Lung microvascular endothelial cell (primary cell): ENCODE data around the gene PLK5. TPM values are rescaled to one million over a fixed set of nuclear protein-coding genes. Genes with fewer than 3 reads are reported as not detected.

Experiments used
- DNase-seq, 2 donors: peaks; one replicate each; pipeline versions ENCODE4 v3.0.0 to v3.0.0-alpha.2; 2010; ENCODE audit warnings: low read depth in 2 of 2
- total RNA-seq: library from RNA; depleted of rRNA; stranded (reverse); fragments of >200 nt; gene quantifications from 2 replicates; pipeline ENCODE4 v1.2.1, GENCODE V29; 2014

PLK5 gene
- total RNA-seq, 1 donor from 2014 or later, result not detected

DNA sequence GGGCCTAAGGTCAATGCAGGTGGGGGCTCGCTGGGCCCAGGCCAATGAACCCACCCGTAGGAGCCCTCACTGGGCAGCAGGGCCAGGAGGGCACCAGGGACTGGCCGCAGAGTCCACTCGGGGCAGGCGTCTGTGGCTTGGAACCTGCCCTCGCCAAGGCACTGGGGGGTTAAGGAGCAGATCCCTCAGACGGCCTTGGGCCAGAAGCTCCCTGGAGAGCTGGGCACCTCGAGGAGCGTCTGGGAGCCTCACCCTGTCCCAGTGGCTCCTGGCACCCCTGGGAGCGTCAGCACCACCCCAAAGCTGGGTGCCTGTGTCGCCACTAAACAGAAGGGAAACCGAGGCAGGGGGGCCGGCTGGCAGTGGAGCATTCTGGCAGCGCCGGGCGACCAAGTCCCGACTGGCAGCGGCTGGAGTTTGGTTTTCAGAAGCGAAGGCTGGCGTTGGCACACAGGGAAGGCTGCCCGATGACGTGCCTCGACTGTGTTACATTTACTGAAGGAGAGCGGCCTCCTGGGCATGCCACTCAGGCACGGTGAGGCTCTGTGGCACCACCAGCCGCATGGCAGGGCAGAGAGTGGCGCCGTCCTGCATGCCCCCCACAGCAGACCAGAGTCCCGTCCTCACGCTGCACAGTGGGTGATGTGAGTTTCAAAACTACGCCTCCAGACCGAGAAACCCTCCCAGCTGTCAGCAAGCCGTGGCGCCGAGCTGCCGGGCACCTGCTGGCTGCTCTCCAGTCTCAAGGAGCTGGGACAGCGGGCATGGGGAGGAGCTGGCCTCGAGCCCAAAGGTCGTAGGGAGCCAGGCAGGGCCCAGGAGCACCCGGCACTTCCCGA lies 53.4 kb downstream of the PLK5 start:
- DNase-seq, result no peak

DNA sequence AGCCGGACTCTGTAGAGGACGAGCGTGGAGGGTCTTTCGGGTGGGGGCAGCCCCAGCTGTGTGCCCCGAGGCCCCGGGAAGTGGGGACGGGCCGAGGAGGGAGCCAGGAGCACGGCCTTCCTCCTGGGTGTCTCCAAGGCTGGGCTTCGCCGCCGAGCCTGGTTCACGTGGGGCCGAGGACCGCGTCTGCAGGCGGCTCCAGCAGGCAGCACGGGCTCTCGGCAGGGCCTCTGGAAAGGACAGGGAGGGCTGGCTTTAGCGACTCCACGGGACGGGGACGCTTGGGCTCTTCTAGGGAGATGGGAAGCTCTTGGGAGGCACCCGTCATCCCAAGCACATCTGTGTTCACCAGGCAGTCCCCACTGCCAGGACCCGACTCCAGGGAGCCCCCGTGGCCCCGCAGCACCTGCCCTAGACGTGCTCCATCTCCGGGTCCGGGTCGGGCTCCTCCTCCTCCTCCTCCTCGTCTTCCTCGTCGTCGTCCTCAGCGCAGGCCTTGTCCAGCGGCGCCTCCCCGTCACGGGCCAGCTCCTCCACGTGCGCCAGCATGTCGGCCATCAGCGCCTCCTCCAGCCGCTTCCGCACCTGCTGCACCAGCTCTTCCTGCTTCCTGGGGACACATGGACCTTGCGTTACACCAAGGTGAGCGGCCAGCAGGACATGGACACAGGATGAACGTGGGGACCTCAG lies 54.2 kb downstream of the PLK5 start:
- DNase-seq, result no peak

DNA sequence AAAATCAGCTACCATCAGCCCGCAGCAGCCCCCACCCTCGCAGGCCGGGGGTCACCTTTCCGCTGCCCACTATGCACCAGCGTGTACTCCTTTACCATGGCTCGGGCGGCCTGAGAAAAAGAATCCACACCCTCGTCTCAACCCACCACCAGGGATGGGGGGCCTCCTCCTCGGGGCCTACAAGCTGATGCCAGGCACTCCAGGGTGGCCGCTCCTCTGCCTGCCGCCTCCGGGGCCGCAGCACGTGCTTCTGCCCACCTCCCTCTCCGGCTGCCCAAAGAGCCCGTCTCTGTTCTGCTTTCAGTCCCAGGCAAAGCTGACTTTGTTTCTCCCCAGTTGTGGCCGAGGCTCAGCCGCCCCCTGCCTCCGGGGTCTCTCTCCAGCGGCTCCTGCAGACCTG lies 55.3 kb downstream of the PLK5 start:
- no peak for DNase-seq

DNA sequence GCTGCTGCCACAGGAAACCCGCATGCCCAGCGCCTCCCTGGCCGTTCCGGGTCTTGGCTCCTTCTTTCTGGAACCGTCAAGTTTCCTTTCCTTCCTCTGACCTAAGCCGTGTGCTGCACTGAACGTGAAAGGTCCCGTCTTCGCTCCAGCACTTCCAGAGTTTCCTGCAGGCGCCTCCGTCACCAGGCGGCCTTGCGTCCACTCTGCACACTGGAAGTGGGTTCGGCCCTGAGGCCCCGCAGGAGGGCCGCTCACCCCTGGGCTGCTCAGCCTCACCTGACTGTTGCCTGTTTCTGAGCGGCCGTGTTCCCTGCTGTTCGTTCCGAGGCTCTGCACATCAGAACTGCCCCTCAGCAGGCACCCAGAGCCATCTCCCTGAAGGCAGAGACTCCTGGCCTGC lies 56.5 kb downstream of the PLK5 start:
- DNase-seq, result no peak

DNA sequence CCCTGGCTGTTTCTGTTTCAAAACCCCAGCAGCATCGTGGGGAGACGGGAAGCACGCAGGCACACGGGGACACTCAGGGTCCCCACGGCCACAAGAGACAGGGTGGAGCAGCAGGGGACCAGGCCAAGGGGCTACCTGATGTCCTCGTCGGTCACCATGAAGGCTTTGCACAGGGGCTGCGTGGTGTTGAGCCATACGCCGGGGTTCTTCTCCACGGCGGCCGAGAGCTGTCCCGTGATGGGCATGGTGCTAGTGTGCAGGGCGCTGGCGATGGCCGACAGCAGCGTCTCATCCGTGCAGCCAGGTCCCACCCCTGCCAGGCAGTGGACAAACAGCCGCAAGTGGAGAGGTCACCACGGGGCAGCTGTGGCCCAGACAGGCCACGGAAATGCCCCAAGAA lies 57.1 kb downstream of the PLK5 start:
- no peak for DNase-seq

DNA sequence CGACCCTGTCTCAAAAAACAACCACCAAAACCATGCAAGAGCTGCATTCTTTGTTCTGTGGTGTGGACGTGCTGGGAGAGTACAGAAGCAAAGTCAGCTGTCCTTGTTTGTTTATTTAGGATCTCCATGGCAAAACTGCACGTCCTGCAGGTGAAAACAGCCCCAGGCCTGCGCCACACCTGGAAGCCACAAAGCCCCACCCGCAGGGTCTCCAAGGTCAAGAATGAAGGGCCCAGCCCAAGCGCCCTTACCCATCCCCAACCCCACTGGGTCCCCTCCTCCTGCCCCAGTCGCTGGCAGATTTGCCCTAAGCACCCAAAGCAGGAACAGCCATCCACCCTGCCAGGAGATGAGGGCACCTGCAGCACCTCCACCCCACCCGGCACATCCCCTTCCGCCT lies 58.3 kb downstream of the PLK5 start:
- DNase-seq, result no peak

DNA sequence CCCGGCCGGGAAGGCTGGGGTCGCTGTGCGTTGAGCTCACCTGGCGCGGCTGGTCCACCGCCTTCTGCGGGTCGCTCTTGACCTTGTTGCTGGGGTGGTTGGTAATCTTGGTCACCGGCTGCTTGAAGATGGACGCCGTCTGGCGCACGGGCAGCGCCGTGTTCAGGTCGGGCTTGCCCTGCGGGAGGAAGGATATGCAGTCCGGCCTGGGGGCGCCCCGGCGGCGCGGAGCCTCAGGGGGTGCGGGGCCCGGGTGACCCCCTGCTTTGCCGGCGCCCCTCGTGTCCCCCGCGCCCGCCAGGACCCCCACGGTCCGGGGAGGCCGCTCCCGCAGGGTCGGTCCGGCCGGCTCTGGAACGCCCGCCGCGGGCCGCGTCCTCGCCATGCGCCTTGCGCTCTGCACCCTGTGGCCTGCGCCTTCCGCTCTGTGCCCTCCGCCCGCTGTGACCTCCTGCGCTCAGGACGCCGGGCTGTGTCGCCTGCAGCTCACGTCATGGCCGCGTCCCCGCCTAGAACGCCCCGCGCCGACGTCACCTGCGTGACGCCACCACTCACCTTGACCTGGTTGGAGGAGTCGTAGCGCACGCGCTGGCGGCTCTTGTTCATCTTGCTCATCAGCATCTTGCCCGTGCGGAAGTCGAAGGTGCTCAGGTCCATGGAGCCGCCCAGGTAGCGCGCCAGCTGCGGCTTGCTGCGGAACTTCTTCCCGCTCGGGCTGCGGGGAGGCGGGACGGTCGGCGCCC lies 60.8 kb downstream of the PLK5 start:
- no peak for DNase-seq

DNA sequence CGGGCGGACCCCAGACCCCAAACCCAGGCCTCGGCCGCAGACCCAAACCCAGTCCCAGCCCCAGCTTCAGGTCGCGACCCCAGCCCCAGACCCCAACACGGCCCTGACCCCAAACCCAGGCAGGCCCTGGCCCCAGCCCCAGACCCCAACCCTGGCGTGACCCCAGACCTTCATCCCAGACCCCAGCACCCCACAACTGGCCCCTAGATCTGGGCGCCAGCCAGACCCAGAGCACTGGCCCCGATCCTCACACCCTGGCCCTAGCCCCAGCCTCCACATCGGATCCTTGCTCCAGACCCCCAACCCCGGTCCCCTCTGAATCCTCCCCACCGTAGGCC lies 61.3 kb downstream of the PLK5 start:
- no peak for DNase-seq

Other genes with a start within 250 kb of the PLK5 start
- 16.9 and 17.0 TPM in 2 replicates for gene FAM174C, start 248.5 kb upstream of the PLK5 start, total RNA-seq
- gene EFNA2, start 238.2 kb upstream of the PLK5 start, total RNA-seq, result under 0.01 TPM in 1 of 2 replicates, not detected in the other
- 64.9 and 110 TPM in 2 replicates for gene NDUFS7, start 140.2 kb upstream of the PLK5 start, total RNA-seq
- 8.3 and 12.6 TPM in 2 replicates for gene GAMT, start 122.5 kb upstream of the PLK5 start, total RNA-seq
- 46.4 and 48.4 TPM in 2 replicates for gene DAZAP1, start 116.5 kb upstream of the PLK5 start, total RNA-seq
- gene RPS15, start 85.7 kb upstream of the PLK5 start, total RNA-seq, result 338 and 383 TPM in 2 replicates
- gene APC2, start 74.0 kb upstream of the PLK5 start, total RNA-seq, result under 0.01 TPM in 2 replicates
- 13.5 and 17.5 TPM in 2 replicates for gene C19orf25, start 44.9 kb upstream of the PLK5 start, total RNA-seq
- 0.44 and 0.60 TPM in 2 replicates for gene PCSK4, start 33.7 kb upstream of the PLK5 start, total RNA-seq
- gene REEP6, start 32.9 kb upstream of the PLK5 start, total RNA-seq, result 0.20 and 0.44 TPM in 2 replicates
- not detected in 2 replicates for gene ADAMTSL5, start 11.1 kb upstream of the PLK5 start, total RNA-seq
- gene MEX3D, start 44.2 kb downstream of the PLK5 start, total RNA-seq, result 41.6 and 75.6 TPM in 2 replicates
- gene MBD3, start 68.8 kb downstream of the PLK5 start, total RNA-seq, result 46.0 and 79.4 TPM in 2 replicates
- gene UQCR11, start 81.4 kb downstream of the PLK5 start, total RNA-seq, result 127 and 151 TPM in 2 replicates
- 47.9 and 48.6 TPM in 2 replicates for gene TCF3, start 128.5 kb downstream of the PLK5 start, total RNA-seq
- not detected in 2 replicates for gene ONECUT3, start 229.4 kb downstream of the PLK5 start, total RNA-seq